Epithelial cell of proximal tubule (primary cell): ENCODE data around the gene DENND5A. TPM values are rescaled to one million over a fixed set of nuclear protein-coding genes. Genes with fewer than 3 reads are reported as not detected.

Experiments used
- DNase-seq: peaks from one replicate; pipeline ENCODE4 v3.0.0-alpha.2; 2011; ENCODE audit warnings: low read depth
- H3K4me3 ChIP-seq: 2 replicates; pipeline ENCODE4 v1.5.1; 2011; ENCODE audit warnings: low read depth, mild to moderate bottlenecking, low read length
- total RNA-seq: library from RNA; depleted of rRNA; stranded (reverse); fragments of >200 nt; gene quantifications from 2 replicates; pipeline ENCODE4 v1.2.3, GENCODE V29; 2015
- TF ChIP-seq, protein P1 (sequence below): conservative IDR thresholded peaks from 2 replicates; pipeline ENCODE4 v1.5.1; 2012; ENCODE audit warnings: low read depth, mild to moderate bottlenecking, low read length

Gene DENND5A
- 71.6 and 75.0 TPM in 2 replicates for total RNA-seq

DNA sequence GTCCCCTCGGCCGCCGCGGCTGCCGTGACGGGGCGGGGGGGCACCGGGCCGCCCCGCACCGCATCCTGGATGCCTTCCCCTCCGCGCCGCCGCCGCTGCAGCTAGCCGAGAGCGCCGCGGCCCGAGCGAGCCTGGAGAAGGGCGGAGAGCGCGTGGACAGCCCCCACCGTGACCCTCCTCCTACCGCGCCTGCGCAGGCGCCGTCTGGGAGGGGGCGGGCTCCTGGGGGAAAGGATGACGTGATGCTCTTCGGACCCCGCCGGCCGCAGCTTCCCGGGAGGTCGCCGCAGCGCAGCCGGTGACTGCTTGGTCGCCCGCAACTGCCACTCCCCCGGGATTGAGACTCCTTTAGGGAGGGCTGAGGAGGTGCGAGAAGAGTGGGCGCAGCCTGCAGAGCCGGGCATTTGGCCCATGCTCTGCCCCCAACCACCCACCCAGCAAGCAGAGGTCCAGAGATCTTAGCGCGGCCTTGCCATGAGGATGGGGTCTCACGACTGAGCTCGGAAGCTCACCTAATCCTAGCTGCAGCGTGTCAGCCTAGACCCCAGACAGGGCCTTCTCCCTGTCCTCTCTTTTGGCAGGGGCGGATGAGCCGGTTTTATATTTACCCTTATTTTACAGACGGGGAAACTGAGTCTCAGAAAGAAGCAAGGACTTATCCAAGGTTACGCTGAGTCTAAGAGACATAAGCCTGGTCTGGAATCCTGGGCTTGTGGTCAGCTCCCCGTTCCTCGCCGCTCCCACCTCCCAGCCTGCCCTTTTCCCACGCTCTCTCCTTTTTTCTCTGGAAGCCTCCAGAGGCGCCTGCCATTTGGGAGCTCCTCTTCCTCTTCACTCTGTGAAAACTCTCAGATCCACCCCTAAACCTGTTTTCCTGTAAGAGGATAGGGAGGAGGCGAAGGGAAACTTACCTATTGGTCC is at the start of gene DENND5A:
Gene DENND5A (minus strand): TSS at position 140 of the 921 bp plus-strand sequence. CDS start 281 bp downstream, outside the sequence.
- DNase-seq: no peak
- peak within 1 kb of the TSS; percentile 80 for H3K4me3 ChIP-seq
- TF ChIP-seq, protein P1, sequence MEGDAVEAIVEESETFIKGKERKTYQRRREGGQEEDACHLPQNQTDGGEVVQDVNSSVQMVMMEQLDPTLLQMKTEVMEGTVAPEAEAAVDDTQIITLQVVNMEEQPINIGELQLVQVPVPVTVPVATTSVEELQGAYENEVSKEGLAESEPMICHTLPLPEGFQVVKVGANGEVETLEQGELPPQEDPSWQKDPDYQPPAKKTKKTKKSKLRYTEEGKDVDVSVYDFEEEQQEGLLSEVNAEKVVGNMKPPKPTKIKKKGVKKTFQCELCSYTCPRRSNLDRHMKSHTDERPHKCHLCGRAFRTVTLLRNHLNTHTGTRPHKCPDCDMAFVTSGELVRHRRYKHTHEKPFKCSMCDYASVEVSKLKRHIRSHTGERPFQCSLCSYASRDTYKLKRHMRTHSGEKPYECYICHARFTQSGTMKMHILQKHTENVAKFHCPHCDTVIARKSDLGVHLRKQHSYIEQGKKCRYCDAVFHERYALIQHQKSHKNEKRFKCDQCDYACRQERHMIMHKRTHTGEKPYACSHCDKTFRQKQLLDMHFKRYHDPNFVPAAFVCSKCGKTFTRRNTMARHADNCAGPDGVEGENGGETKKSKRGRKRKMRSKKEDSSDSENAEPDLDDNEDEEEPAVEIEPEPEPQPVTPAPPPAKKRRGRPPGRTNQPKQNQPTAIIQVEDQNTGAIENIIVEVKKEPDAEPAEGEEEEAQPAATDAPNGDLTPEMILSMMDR: no peak

DNA sequence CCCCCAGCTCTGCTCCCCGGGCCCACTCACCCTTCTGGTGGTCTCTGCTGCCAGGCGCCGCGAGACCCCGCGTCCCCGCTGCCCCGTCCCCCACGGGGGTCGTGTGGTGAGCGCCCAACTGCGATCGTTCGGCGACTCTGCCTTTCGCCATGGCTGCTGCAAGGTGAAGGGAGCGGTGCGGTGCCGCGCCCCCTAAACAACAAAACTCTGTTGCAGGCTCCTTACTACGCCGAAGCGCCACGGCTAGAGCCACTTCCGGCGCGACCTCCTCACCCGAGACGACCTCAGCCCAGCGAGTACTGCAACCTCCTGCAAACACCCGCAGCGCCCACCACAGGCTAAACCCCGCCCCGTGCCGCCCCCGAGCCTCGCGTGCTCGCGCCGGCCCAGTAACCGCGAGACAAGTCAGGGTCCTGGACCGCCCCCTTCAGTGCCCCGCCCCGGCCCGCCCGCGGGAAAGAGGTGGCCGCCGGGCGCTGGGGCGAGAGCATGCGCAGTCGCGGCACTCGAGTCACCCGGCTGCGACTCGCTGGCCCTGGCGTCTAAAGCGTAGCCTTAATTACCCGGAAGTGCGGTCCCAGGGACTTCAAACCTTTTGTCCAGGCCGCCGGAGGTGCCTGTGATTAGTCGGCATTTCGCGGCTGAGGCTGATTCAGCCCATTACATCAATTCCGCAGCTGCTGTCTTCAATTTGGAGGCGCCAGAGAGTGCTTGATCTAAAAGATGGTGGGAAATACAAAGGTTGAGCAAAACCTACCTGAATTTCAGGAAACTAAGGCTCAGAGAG is 49.3 kb upstream of the DENND5A start, which contains the start of gene TMEM41B:
Gene TMEM41B (minus strand): TSS at position 303 of the 787 bp plus-strand sequence. CDS start 152 bp downstream, at position 151.
- DNase-seq: peak; percentile 91
- H3K4me3 ChIP-seq: peak within 1 kb of the TSS; percentile 99
- TF ChIP-seq, protein P1: peak; percentile 22

DNA sequence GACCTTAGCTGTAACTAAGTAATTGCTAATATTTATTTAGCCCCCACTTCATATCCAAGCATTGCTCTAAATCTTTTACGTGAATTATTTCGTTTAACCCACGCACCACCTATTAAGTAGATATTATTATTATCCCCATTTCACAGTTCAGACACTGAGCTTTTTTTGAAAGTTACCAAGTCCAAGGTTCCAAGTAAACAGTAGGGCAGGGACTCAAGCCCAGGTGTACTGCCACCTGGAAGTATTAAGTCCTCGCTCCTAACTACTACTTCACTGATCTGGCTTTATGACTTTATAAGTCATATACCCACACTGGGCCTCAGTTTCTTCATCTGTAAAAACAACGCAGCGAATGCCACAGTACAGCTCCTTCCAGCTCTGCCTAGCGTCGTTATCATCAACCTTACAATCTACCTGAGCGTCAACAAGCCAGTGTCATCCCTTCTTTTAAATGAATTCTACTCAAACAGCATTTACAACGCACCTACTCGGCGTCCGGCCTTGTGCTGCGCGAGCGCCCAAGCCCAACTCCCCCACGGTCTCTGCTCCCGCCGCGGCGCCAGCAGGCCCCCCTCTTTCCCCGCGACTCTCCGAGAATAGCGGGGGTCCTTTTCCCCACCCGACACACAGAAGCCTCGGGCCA is 48.6 kb upstream of the DENND5A start:
- TF ChIP-seq, protein P1: no peak
- H3K4me3 ChIP-seq: peak overlapping the region; percentile 99
- no peak for DNase-seq

DNA sequence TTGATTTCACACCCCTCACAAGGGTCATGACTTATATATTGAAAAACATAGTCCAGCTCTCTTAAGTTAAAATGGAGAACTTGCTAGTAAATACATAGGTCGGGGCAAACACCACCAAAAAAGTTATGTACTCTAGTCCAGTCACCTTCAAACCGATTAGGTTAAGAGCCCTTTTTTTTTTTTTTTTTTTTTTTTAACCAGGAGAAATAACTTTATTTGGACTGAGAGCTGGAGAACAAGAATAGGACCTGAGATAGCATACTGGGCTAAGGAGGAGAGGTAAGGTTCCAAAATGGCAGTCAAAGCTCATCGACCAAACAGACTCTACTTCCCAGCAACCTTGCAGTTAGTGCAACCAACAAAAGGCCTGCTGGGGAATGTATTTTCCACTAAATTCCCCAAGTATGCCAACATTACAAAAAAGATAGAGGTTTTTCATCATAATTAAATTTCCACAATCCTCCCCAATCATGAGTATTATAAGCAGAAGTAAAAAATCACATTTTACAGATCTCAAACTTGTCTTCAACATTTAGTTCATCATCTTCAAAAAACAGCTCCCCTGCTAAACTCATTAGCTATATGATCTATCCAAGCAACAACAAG is 45.4 kb upstream of the DENND5A start:
- TF ChIP-seq, protein P1: no peak
- H3K4me3 ChIP-seq: no peak overlapping the region
- no peak for DNase-seq

DNA sequence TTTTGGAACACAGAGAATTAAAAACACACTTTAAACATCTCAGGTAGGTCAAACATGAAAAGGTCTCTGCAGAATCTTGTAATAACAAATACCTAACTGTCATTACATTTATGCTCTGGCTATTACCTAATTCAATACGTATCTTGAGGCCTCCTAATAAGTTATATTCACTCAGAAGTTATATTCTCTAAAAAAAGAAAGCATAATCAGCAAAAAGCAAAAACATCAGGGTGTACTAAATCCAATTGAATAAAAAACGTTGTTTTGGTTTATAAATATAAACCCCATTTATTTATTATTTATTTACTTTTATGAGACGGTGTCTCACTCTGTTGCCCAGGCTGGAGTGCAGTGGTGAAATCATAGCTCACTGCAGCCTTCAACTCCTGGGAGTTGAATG is 39.0 kb upstream of the DENND5A start:
- H3K4me3 ChIP-seq: no peak overlapping the region
- TF ChIP-seq, protein P1: no peak
- DNase-seq: no peak

DNA sequence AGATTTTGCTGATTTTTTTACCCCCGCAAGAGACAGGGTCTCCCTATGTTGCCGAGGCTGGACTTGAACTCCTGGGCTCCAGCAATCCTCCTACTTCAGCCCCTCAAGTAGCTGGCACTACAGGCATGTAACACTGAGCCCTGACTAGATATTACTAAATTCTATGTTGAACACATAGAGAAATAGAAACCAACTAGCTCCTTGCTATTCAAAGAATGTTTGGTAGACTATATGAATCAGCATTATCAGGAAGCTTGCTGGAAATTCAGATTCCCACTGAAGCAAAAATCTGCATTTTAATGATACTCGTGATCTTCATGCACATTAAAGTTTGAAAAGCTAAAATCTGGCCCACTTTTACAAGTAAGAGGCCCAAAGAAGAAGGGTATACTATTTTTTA is 37.3 kb upstream of the DENND5A start:
- TF ChIP-seq, protein P1: no peak
- H3K4me3 ChIP-seq: no peak overlapping the region
- DNase-seq: no peak
